RPMI7951 (cell line): Measurements from ENCODE around the gene KCNMA1. TPM values are rescaled to one million over a fixed set of nuclear protein-coding genes. Genes with fewer than 3 reads are reported as not detected.
A peak's percentile ranks its signal among the peaks of the same experiment; 100 is the strongest.

Experiments
- DNase-seq: peaks from one replicate; pipeline ENCODE4 v3.0.0-alpha.2; 2012; ENCODE audit warnings: low read depth
- total RNA-seq: library from RNA; depleted of rRNA; stranded (reverse); fragments of >200 nt; shearing (Covaris generic); gene quantifications from 2 replicates; pipeline ENCODE4 v1.2.3, GENCODE V29; 2014

The KCNMA1 gene
- total RNA-seq, 1 experiment from 2014 or later, result 47.7 TPM

DNA sequence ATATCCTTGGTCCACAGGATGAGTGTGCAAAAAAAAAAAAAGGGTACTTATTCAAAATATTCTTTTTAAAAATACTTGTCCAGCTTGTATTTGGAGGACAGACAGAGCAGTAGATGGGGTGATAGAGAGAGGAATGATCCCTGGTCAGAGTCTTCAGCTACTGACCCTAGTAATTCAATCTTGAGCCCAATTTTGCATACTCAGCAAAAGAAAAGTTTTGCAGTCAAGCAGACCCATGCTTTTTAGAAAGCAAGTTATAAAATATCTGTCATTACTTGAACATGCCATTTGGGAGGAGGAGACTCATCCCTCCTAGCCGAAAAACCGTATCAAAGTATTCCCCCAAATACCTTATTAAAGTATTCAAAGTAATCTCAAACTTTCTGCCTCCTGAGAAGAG lies 585.0 kb downstream of the KCNMA1 start:
- DNase-seq, result no peak

DNA sequence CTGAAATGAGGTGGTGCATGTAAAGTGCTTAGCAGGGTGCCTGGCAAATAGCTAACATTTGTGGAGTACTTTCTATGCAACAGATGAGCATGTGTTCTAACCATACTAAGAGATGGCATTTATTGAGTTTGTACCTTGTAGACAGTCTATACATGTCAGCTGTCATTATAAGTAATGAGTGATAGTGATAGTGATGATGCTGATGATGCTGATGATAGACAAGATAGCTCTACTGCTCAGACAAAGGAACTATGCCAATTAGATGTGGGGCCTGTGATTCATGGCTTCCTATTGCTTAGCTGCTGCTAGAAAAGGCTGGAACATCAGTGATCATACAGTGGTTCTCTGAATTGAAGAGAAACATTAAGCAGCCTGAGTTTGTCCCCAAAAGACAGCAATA lies 585.8 kb downstream of the KCNMA1 start:
- DNase-seq, result no peak

GRCh38 chr10:77049896-77050295 lies 587.7 kb downstream of the KCNMA1 start:
- no peak for DNase-seq

GRCh38 chr10:77049146-77049545 lies 588.5 kb downstream of the KCNMA1 start:
- no peak for DNase-seq

DNA sequence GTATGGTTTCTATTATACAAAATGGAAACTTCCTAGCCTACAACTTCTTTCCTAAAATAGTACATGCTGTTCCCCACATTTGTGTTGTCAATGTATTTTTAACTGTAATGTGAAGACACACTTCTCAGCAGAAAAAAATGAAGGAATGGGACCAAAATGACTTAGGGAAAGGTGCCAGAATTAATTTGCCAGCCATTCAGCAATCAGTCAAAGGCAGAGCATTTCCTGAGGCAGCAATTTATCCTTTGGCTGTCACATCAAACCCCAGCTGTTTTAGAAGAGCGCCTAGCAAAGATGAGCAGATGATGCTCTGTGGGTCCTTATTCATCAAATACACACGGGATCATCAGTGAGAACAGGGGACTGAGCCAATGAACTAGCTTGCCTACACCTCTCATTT lies 592.5 kb downstream of the KCNMA1 start:
- no peak for DNase-seq

DNA sequence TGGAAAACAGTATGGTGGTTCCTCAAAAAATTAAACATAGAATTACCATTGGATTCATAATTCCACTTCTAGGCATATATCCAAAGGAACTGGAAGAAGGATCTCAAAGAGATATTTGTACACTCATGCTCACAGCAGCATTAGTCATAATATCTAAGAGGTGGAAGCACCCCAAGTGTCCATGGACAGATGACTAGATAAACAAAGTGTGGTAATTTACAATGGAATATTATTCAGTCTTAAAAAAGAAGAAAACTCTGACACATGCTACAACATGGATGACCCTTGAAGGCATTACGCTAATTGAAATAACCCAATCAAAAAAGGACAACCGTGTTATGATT lies 594.2 kb downstream of the KCNMA1 start:
- DNase-seq, result no peak

DNA sequence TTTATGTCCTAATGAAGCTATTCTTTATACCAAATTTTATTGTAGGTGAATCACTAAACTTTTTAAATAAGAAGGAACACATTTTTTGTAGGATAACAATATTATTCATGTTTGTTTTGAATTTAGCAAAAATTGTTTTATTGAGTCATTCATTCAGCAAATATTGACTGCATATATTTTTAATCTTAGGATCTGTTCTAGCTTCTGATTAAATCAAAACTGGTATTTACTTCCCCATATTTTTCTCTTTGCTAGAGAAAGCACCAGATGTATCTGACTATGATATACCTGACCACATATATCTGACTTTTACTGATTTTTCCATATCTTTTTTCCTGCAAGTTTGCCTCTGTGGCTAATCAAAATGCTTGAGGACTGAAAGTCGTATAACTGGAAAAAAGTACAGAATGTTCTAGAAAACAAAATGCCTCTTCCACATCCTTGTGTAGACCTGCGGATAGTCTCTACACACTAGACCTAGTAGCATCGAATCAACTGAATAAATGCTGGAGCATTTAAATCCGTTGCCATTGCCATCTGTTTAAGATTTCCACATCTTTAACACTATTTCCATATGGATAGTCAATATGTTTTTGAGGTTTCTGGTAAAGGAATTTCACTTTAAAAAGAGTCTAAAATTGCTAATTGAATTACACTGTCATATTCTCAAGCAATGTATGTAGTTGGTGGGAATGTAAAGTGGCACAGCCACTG lies 594.7 kb downstream of the KCNMA1 start:
- no peak for DNase-seq

DNA sequence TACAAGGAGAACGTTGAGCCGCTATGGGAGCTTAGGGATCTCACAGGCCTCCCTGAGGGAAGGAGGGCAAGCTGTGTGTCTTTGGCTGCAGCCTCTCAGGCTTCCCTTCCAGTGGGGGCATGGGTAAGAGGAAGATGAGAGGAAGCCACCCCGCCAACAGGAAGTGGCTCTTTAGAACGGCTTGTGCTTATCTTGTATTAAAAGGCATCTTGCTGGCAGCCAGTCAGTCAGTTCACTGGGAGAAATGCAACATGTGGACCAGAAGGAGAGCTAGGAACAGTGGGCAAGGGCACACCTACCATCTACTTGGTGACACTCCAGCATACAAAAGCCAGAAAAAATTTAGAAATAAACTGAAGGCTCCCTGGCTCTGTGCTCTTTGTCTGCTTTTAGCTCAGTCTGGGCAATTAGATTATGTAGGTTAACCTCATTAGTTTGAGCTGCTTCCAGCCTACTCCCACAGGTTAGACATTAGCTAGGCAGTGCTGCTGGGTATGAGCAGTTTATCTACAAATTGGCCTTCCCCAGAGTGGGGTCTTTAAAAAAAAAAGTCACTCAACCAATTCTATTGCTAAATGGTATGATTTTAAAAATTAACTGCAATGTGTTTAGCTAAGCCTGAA lies 595.9 kb downstream of the KCNMA1 start:
- peak; percentile 13 for DNase-seq

DNA sequence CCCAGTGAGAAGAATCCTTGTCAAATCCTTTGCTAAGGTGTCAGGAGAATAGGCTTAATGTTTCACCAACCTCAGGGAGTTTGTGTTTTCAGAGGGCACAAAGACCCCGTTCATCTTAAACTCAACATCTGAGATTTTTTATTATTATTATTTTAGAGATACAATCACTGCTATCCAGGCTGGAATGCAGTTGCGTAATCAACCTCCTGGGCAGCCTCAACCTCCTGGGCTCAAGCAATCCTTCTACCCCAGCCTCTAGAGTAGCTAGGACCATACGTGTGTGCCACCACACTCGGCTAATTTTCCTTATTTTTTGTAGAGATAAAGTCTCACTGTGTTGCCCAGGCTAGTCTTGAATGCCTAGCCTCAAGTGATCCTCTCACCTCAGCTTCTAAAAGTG lies 599.2 kb downstream of the KCNMA1 start:
- DNase-seq, result no peak

GRCh38 chr10:77037735-77038403 lies 599.7 kb downstream of the KCNMA1 start:
- no peak for DNase-seq

DNA sequence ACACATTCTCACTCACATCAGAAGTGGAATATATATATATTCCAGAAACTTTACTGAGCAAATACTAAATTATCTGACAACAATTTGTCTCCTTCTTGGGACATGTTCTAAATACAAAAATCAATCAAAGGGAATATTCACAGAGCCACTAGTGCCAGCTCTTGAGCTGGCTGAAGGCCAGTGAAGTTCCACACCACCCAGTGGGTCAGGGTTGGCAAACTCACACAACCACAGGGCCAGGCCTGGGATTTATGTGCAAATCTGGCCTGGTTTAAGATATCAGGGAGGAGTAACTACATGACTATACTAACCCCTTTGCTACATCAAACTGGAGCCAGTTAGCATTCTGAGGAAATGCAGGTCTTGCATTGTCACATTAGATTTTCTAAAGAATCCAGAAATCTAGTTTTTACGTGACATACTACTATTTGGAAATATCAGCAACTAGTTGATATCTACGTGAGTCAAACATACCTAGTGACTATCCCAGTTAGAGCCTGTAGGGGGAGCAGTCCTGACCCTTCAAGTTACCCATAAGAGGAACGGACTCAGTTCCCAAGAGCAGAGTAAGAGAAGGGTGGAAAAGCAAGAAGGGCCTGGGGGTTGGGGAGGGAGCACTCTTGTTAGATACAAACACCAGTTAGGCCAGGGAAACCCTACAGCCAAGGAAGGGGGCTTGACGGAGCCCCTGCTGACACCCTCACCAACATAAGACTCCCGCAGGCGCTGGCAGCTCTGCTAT lies 600.4 kb downstream of the KCNMA1 start:
- peak; percentile 24 for DNase-seq

GRCh38 chr10:77036276-77036675 lies 601.3 kb downstream of the KCNMA1 start:
- no peak for DNase-seq

DNA sequence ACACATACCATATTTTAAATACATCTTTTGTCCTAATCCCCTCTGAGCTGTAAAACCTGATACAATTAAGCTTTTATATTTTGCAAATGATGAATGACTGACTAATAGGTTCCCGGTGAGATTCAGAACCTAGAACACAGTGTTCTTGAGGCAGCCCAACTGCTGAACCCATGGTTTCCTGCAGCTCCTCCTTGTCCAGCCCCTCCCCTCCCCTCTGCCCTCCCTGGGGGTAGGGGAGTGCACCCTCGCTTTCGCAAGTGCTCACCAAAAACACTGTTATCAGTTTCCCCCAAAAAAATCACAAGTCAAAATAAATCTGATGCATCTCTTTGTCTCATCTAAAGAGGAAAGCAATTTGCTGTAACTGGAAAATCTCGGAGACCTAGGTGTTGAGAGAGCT lies 602.8 kb downstream of the KCNMA1 start:
- no peak for DNase-seq

GRCh38 chr10:77034240-77034639 lies 603.4 kb downstream of the KCNMA1 start:
- DNase-seq, result no peak

- DNase-seq, result no peak
These were observed 605.4 kb downstream of the KCNMA1 start for GRCh38 chr10:77032188-77032570.

DNA sequence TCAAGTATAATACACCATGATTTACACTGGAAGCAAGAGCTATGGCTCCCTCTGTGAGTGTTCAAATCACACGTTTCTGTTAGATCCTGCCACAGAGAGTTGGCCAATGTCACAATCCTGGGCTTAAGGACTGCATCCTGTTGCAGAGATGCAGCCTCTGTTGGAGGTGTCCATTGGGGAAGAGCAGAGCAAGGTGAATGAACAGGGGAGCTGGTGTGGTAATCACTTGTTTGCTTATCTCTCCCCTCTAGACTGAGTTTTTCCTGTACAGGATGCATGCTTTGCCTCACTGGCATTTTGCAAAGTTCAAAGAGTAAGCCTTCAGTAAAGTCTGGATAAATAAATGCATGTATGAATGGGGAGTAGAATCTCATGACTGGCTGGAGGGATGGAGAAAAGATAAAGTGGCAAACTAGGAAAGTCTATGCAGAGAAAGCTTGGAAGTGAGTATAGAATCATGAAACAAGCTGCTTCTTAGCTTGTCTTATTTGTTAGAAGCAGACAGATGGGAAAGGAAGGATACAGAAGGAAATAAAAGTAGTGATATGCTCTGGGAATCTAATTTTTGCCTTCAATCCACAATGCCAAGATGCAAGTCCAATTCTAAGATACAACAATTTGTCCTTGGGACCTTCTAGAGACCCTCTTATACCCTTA lies 605.9 kb downstream of the KCNMA1 start:
- DNase-seq, result no peak

- no peak for DNase-seq
These were observed 606.6 kb downstream of the KCNMA1 start for GRCh38 chr10:77030974-77031373.

- DNase-seq, result no peak
These were observed 607.6 kb downstream of the KCNMA1 start for GRCh38 chr10:77029777-77030717.

- DNase-seq, result no peak
These were observed 609.6 kb downstream of the KCNMA1 start for GRCh38 chr10:77028042-77028441.

- no peak for DNase-seq
These were observed 610.0 kb downstream of the KCNMA1 start for GRCh38 chr10:77027576-77027975.

- no peak for DNase-seq
These were observed 610.5 kb downstream of the KCNMA1 start for GRCh38 chr10:77027141-77027540.
